SIG-M5 treated with dmso at 0.1 percent for 504 hours (cell line): ENCODE data around the gene AHRR.

Experiments used
- DNase-seq: peaks from one replicate; lab custom pipeline; 2025; ENCODE audit not compliant: unreplicated experiment; lab: John Stamatoyannopoulos, UW

The AHRR gene

DNA sequence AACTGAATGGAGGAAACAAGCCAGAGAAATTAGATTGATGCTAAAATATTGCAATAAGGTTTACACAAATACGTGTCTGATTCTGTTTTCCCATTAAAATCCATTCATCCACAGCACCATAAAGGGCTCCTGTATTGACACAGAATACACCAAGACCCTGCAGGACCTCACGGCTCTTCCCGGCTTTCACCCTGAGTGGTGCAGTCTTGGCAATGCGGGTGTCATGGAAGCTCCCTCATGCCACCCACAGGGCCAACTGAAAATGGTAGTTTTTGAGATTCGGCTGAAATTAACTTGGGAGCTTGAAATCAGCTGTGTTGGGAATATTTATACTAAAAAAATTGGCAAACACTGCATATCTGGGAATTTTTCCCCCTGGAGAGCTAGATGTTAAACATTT is 104.2 kb downstream of the AHRR start:
- DNase-seq = no peak

DNA sequence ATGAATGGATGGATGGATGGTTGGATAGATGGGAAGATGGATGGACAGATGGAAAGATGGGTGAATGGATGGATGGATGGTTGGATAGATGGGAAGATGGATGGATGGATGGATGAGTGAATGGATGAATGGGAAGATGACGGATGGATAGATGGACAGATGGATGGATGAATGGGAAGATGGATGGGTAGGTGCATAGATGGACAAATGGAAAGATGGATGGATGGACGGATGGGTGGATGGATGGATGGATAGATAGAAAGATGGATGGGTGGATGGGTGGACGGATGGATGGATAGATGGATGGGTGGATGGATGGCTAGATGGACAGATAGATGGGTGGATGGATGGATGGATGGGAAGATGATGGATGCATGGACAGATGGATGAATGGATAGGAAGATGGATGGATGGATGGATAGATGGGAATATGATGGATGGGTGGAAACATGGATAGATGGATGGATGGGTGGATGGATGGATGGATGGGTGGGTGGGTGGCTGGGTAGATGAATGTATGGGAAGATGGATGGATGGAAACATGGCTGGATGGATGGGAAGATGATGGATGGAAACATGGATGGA is 105.0 kb downstream of the AHRR start:
- DNase-seq = no peak

- no peak for DNase-seq
These were observed 106.0 kb downstream of the AHRR start for GRCh38 chr5:427415-428087.

DNA sequence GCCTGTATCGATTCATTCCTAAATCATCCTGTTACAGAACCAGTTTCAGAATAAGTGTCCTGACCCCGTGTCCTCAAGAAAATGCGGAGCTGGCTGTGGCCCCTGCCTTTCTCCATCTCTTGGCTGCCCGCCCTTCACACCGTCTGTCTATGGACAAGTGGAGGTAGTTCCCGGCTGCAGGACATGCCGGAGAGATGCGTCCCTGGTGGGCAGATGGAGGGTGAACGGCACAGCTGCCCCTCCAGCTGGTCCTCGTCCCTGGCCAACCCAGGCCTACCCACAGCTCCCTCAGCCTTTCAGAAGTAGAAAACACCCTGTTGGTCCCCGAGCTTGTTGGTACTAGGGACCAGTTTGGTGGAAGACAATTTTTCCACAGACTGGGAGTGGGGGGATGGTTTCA is 106.7 kb downstream of the AHRR start:
- no peak for DNase-seq

DNA sequence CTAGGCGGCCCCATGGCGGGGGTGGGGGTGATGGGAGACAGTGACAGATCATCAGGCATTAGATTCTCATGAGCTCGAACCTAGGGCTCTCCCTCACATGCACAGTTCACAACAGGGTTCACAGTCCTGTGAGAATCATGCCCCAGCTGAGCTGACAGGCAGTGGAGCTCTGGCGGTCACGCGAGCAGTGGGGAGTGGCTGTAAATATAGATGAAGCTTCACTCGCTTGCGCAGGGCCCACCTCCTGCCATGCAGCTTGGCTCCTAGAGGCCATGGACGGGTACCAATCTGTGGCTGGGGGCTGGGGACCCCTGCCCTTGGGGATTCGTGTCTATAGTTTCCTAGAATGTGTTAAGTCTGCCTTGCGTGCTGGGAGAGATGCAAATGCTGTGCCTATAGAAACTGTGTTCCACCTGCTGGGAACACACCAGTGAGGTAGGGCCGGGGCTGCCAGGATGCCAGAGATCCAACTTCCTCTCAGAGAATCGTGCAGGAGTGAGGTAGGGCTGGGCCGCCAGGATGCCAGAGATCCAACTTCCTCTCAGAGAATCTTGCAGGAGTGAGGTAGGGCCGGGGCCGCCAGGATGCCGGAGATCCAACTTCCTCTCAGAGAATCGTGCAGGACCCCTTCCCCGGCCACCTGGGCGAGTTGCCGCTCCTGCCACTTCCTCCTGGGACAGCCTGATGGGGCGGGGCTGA is 107.4 kb downstream of the AHRR start:
- no peak for DNase-seq

DNA sequence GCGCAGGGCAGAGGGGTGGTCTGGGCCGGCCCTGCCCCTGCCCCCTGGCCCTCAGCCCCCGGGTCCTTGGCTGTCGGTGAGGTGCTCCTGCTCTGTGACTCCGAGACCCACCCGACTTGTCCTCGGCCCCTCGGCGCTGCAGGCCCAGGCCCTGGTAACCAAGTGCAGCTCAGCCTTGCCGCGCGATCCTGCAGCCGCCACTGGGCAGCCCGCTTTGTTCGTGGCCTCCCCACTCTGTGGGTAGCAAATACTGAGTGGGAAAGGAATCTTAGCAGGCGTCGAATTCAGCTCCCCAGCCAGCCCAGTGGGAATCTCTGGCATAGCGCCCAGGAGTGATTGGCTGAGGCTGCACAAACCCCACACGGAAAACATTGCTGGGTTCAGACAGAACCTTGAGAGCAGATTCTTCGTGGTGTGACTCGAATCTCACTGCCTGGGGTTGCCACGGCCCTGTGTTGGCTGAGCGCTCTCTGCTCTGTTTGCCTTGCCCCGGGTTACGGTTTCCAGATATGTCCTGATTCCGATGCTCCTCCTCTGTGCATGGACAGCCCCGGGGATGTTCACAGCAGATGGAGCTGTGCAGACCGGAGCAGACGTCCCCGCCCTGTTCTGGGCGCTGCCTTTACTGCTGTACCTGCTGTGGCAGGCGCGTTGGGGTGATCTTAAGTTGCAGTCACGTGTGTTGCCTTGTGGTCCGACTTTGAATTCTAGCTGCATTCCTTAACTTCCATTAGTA is 108.1 kb downstream of the AHRR start:
- no peak for DNase-seq

DNA sequence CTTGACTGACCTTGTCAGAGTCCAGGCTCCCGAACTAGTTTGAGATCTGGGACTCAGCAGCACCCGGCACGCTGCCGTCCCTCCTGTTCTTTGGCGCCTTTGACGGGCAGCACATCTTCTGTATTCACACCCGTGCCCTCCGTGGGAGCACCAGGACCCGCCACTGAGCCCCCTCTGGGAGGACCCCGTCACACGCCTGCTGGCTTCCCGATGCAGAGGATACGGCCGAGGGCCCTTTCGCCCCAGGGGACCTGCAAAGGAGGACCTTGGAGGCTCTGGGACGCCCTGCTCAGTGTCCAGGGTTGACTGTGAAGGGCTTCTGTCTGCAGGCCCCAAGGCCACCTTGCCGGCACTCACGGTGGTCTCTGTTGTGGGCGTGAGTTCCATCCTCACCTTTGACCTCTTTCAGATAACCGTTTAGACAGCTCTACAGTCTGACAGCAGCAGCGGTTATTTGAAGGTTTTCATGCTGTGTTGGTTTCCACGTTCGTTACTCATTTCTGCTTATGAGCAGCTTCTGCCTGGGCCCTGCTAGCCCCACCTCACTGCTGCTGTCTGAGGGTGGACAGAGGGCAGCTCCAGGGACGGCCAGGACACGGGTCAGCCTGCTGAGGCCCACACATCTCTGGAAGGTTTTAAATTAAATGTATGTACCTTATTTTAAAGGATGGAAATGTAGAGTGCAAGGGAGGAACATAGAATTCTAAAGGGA is 108.9 kb downstream of the AHRR start:
- DNase-seq = no peak

GRCh38 chr5:431001-431710 is 109.6 kb downstream of the AHRR start:
- DNase-seq = no peak

GRCh38 chr5:431711-432050 is 110.2 kb downstream of the AHRR start:
- DNase-seq = no peak

DNA sequence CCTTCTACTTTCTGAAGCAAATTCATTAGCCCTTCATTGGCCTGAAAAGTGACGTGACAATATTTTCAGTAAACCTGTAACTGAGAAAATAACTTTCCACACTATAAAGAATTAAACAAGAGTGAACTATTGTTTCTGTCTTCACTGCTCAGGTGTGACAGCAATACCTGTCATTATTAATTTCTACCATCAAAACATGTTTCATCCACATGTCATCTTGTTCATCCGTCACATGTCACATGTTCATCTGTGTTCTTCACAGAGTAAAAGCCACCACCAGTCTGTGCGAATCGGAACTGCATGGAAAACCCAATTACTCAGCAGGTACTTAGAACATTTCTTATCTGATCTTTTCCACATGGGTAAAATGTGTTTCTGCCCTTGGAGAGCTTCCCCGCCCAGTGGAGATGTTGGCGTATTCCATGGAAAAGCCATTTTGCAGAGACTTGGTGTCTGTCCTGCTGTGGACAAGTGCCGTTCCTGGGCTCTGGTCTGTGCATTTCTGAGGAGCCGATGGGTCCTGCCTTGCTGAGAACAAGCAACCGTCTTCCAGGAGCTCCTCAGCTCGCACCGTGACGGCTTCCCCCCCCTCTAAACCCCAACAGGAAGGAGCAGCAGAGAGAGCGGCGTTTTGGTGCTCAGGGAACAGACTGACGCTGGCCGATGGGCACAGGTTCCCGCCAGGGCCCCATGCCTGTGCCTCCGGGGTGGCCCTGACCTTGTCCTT is 110.8 kb downstream of the AHRR start:
- no peak for DNase-seq

GRCh38 chr5:432928-433791 is 111.6 kb downstream of the AHRR start:
- no peak for DNase-seq

DNA sequence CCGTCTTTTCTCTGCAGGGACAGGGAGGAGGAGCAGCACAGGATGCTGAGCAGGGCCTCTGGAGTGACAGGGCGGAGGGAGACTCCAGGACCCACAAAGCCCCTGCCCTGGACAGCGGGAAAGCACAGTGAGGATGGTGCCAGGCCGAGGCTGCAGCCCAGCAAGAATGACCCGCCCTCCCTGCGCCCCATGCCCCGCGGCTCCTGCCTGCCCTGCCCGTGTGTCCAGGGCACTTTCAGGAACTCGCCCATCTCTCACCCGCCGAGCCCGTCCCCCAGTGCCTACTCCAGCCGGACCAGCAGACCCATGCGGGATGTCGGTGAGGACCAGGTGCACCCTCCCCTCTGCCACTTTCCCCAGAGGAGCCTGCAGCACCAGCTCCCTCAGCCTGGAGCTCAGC is 112.3 kb downstream of the AHRR start:
- DNase-seq = no peak

GRCh38 chr5:434443-435146 is 113.1 kb downstream of the AHRR start:
- no peak for DNase-seq

DNA sequence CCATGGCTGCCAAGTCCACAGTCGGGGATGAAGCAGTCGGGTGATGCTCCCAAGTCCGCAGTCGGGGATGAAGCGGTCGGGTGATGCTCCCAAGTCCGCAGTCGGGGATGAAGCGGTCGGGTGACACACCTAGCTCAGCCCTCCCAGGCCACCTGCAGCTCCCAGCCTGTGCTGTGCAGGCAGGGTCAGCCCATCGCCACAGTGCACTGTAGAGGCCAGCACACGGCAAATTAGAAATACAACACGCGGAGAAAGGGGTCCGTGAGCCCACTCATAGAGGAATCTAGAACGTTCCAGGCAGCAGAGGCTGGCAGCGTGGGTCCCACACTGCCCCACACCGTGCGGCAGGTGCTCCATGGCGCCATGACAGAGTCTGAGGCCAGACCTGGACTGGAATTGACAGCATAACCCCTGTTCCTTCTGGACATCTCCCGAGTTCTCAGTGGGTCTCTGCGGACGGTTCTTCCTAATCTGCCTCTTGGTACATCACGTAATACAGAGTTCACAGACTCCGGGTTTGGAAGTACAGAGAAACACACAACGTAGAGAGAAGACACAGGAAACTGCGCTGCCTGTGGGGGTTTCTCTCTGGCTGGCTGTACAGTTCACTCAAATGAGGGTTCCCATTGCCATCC is 113.8 kb downstream of the AHRR start:
- DNase-seq = no peak

- peak; percentile 37 for DNase-seq
These were observed 114.6 kb downstream of the AHRR start for GRCh38 chr5:435961-436640.

- DNase-seq = no peak
These were observed 115.1 kb downstream of the AHRR start for GRCh38 chr5:436641-436975.

- DNase-seq = no peak
These were observed 115.8 kb downstream of the AHRR start for GRCh38 chr5:437281-437771.
